Measurements from ENCODE around the gene PLCD3.

DNA sequence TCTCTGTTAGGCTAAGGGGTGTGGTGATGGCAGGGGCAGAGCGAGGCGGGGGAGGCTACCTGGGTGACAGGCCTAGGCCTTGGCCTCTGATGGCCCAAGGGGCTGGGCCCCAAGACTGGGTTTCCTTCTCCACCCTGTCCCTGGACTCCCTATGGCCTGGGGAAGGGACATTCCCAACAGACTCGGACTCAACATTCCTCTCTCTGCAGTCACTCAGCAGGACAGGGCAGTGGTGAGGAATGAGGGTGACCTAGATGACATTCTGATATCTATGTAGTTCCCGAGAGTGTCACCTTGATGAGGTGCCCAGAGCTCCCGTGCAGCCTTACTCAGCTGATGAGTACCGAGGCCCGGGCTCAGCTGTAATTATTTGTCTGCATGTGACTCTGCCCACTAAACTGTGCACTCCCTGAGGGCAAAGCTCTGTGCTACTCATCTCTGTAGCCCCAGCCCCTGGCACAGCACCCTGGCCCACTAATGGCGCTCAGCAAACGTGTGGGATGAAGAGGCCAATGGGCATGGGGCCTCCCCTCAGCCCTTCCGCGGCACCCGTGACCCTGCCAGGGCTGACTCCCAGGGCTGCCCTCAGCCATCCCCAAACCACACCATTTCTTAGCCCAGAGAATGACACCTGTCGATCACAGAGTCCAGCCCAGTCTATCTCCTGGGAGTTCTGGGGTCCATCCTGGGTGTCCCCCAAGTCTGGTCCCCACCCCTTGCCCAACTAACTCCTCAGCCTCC, 2.2 kb downstream of the PLCD3 start:
- TF ChIP-seq CTCF (IDR thresholded peaks at IDR 0.05; ENCODE audit: low read depth, low read length) (no peak), EZH2phosphoT487 (IDR thresholded peaks at IDR 0.05; ENCODE audit: low read depth) (no peak)

Data from OCI-LY3 (cell line).